ENCODE data around the gene ARFGEF3.

ARFGEF3 gene

DNA sequence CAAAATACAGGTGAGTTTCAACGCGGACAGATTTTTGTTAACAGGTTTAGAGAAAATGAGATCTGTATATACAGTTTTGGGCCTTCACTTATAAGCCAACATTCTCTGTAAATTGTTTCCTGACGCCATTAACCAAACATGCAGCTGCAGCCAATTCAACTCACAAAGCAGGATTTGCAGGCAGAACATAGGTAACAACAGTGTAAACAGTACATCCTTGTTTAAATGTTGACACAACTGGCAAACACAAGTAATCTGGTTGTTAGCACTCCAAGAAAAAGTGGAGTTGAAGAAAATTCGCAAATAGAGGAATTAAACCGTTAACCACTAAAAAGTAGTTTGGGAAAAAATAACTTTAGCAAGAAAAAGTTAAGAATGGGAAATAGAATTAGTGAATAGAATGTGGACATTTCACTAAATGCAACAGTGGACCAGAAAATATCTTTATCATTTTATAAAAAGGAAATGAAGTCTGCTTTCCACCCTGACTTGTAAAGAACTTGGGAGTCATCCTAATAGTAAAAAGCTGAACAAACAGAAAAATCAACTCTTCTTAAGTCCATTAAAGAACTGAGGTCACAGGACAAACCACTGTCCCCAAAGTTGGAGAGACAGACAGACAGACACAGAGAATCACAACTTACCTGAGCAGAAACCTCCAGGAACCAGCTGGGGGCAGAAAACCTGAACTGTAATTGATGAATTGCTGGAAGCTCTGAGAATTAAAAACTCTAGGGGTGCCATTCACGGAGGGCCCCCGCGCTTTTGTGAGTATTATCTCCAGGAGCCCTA lies 226.0 kb downstream of the ARFGEF3 start:
- no peak for DNase-seq (ENCODE audit: extremely low read depth in 1 of 2, low read depth in 1 of 2)

GRCh38 chr6:138389551-138389950 lies 227.8 kb downstream of the ARFGEF3 start:
- no peak for DNase-seq (ENCODE audit: extremely low read depth in 1 of 2, low read depth in 1 of 2)

Data from stimulated activated CD8-positive, alpha-beta memory T cell treated with anti-CD3 and anti-CD28 coated beads, Interleukin-7, amount 100 ng/mL, for 48 hours (primary cell).